GM12878 (cell line): ENCODE data around the gene PRMT1. TPM values are rescaled to one million over a fixed set of nuclear protein-coding genes. Genes with fewer than 3 reads are reported as not detected.

Source experiments
- ATAC-seq: fragments of 200-7000 bp; cut with Tn5 transposase; 3 replicates; pipeline ENCODE4 v1.9.1; 2020; ENCODE audit warnings: mild to moderate bottlenecking, moderate library complexity
- BruUV-seq: library from RNA; stranded (reverse); fragments of 400-500 nt; replicated peaks from 2 replicates; lab custom pipeline; 2021; lab: Mats Ljungman, UMichigan
- CTCF ChIA-PET: fragments of 300-600 bp; sonication (Branson Sonifier 250); formaldehyde crosslinking; extraction: SDS; loops from one replicate; lab custom pipeline; 2021; ENCODE audit warnings: inconsistent platforms; lab: Yijun Ruan, JAX
- POLR2A ChIA-PET: fragments of 350-600 bp; formaldehyde crosslinking; extraction: SDS; loops from one replicate; lab custom pipeline; 2021; ENCODE audit warnings: inconsistent platforms; lab: Charles Lee
- RAD21 ChIA-PET: fragments of 300-600 bp; sonication (Branson Sonifier 250); formaldehyde crosslinking; loops from one replicate; lab custom pipeline; 2023; ENCODE audit warnings: antibody characterized with exemption; ENCODE audit not compliant: unreplicated experiment; lab: Charles Lee
- SMC1A ChIA-PET: fragments of 300-600 bp; sonication (Branson Sonifier 250); formaldehyde crosslinking; loops from one replicate; lab custom pipeline; 2023; ENCODE audit not compliant: unreplicated experiment, uncharacterized antibody; lab: Charles Lee
- DNase-seq: peaks from one replicate; pipeline ENCODE4 v3.0.0-alpha.2; 2011; ENCODE audit warnings: low read depth, low spot score
- FAIRE-seq: peaks from 3 replicates; lab custom pipeline; 2011; peaks lifted over from hg19 to GRCh38; lab: Jason Lieb, UNC
- H2AFZ ChIP-seq: 2 replicates; pipeline ENCODE4 v1.6.0; 2011; ENCODE audit warnings: low read depth, low read length, control low read depth; ENCODE audit not compliant: control insufficient read depth
- H3K27ac ChIP-seq: 2 replicates; pipeline ENCODE4 v1.5.1; 2011; ENCODE audit warnings: control low read depth; ENCODE audit not compliant: control insufficient read depth, insufficient read depth
- H3K27me3 ChIP-seq, 2 experiments: replicated peaks in 1 of 2; 2 replicates each; pipeline versions ENCODE4 v1.6.0 to v1.6.1; 2011; ENCODE audit warnings: low read length in 1 of 2; ENCODE audit not compliant: control insufficient read depth in 2 of 2, insufficient read depth in 2 of 2
- H3K36me3 ChIP-seq, 2 experiments: 2 replicates each; pipeline ENCODE4 v1.5.1; 2011; ENCODE audit warnings: low read length in 1 of 2; ENCODE audit not compliant: control insufficient read depth in 2 of 2, insufficient read depth in 2 of 2
- H3K4me1 ChIP-seq: 2 replicates; pipeline ENCODE4 v1.6.1; 2011; ENCODE audit warnings: mild to moderate bottlenecking, low read length, moderate library complexity, mixed read lengths; ENCODE audit not compliant: control insufficient read depth, insufficient read depth
- H3K4me2 ChIP-seq: 2 replicates; pipeline ENCODE4 v1.6.0; 2011; ENCODE audit warnings: control low read depth; ENCODE audit not compliant: control insufficient read depth, insufficient read depth
- H3K4me3 ChIP-seq: fragments of 200-600 bp; sonication (generic); 2 replicates; pipeline ENCODE4 v1.5.1; 2016
- H3K79me2 ChIP-seq: 2 replicates; pipeline ENCODE4 v1.6.0; 2011; ENCODE audit warnings: low read length; ENCODE audit not compliant: control insufficient read depth, insufficient read depth
- H3K9ac ChIP-seq: 2 replicates; pipeline ENCODE4 v1.8.0; 2011; ENCODE audit warnings: low read length, control low read depth, mixed read lengths; ENCODE audit not compliant: control insufficient read depth, insufficient read depth
- H3K9me3 ChIP-seq: replicated peaks from 3 replicates; pipeline ENCODE4 v1.5.1; 2011; ENCODE audit warnings: mild to moderate bottlenecking, low read length; ENCODE audit not compliant: control insufficient read depth, insufficient read depth
- H4K20me1 ChIP-seq: 2 replicates; pipeline ENCODE4 v1.6.0; 2011; ENCODE audit not compliant: control insufficient read depth, insufficient read depth
- BHLHE40 ChIP-seq, 2 experiments: fragments of 450-650 bp in 1 of 2; IDR thresholded peaks; 2 replicates each; pipeline ENCODE4 v1.6.1; 2011 to 2017; ENCODE audit warnings: low read depth in 2 of 2, borderline replicate concordance in 1 of 2, improper control_type of control experiment in 1 of 2, low read length in 1 of 2, mild to moderate bottlenecking in 1 of 2
- BRCA1 ChIP-seq: IDR thresholded peaks from 2 replicates; pipeline ENCODE4 v1.6.1; 2011; ENCODE audit warnings: low read depth, low read length, improper control_type of control experiment
- CBFB ChIP-seq: IDR thresholded peaks from 2 replicates; pipeline ENCODE4 v1.6.1; 2016; ENCODE audit warnings: antibody characterized with exemption, low read depth
- HDAC6 ChIP-seq: fragments of 200-600 bp; sonication (generic); IDR thresholded peaks from one replicate; pipeline ENCODE4 v1.8.0; 2017; ENCODE audit warnings: antibody characterized with exemption; ENCODE audit not compliant: unreplicated experiment
- HDGF ChIP-seq: fragments of 450-650 bp; IDR thresholded peaks from 2 replicates; pipeline ENCODE4 v1.6.1; 2016; ENCODE audit warnings: antibody characterized with exemption
- JUND ChIP-seq: IDR thresholded peaks from 2 replicates; pipeline ENCODE4 v1.6.1; 2012; ENCODE audit warnings: low read depth, mild to moderate bottlenecking, low read length, improper control_type of control experiment, moderate library complexity
- MEF2B ChIP-seq: fragments of 450-650 bp; IDR thresholded peaks from 2 replicates; pipeline ENCODE4 v1.6.1; 2018; ENCODE audit warnings: mild to moderate bottlenecking, moderate library complexity; ENCODE audit not compliant: partially characterized antibody, poor library complexity, severe bottlenecking
- MTA3 ChIP-seq: IDR thresholded peaks from 2 replicates; pipeline ENCODE4 v1.6.1; 2012; ENCODE audit warnings: low read length, inconsistent platforms, borderline replicate concordance
- NR2F1 ChIP-seq: fragments of 450-650 bp; conservative IDR thresholded peaks from 2 replicates; pipeline ENCODE4 v1.6.1; 2017; ENCODE audit warnings: mild to moderate bottlenecking
- POLR2AphosphoS5 ChIP-seq: IDR thresholded peaks from 2 replicates; pipeline ENCODE4 v1.6.1; 2011; ENCODE audit warnings: mild to moderate bottlenecking, low read length, inconsistent platforms
- RUNX3 ChIP-seq: IDR thresholded peaks from 2 replicates; pipeline ENCODE4 v1.6.1; 2012; ENCODE audit warnings: low read length, inconsistent platforms
- TARDBP ChIP-seq: IDR thresholded peaks from 2 replicates; pipeline ENCODE4 v1.6.1; 2016; ENCODE audit warnings: borderline replicate concordance
- TBL1XR1 ChIP-seq: IDR thresholded peaks from 2 replicates; pipeline ENCODE4 v1.6.1; 2012; ENCODE audit warnings: low read depth, low read length, improper control_type of control experiment
- YY1 ChIP-seq: IDR thresholded peaks from 2 replicates; pipeline ENCODE4 v1.6.1; 2011; ENCODE audit warnings: low read depth, mild to moderate bottlenecking, low read length
- WGBS: methylation state at CpG from one replicate; pipeline ENCODE4 v1.1.6; 2016; ENCODE audit warnings: low lambda C conversion rate; ENCODE audit not compliant: insufficient replicate concordance, insufficient coverage; ENCODE audit errors: missing lambda C conversion rate; 5-methylcytosine and 5-hydroxymethylcytosine counted together
- in situ Hi-C: fragments of 300-500 bp; cut with MboI; formaldehyde crosslinking; loops from 9 replicates; pipeline ENCODE4 v1.14.3; 2018; ENCODE audit warnings: mixed read lengths
- intact Hi-C: fragments of 100-400 bp; cut with micrococcal nuclease; formaldehyde crosslinking; loops from one replicate; pipeline ENCODE4 v1.14.2; 2022; ENCODE audit not compliant: unreplicated experiment
- polyA plus RNA-seq, 11 experiments: library from polyadenylated mRNA; depleted of rRNA in 4 of 11; unstranded in 6 of 11; stranded (reverse) in 5 of 11; fragments of >200 nt; fragmentation: Nextera tagmentation in 4 of 11; fragmentation: Illumina TruSeq in 1 of 11; extraction: Ambion mirVana in 4 of 11; extraction: Trizol in 1 of 11; gene quantifications; 1 replicate in 1 of 11; 2 replicates in 10 of 11; pipeline versions ENCODE4 v1.2.1 to v1.2.3, GENCODE V29; 2011 to 2016; ENCODE audit warnings: inconsistent platforms in 2 of 11, missing spikeins in 2 of 11, low read depth in 1 of 11
- total RNA-seq, 4 experiments: library from RNA; depleted of rRNA in 3 of 4; stranded (reverse); fragments of >200 nt in 3 of 4; fragmentation: Illumina TruSeq in 1 of 4; extraction: Trizol in 1 of 4; gene quantifications; 2 replicates each; pipeline versions ENCODE4 v1.2.1 to v1.2.3, GENCODE V29; 2013 to 2021
- TF ChIP-seq, protein P1 (sequence below): IDR thresholded peaks from 2 replicates; pipeline ENCODE4 v1.6.1; 2012; ENCODE audit warnings: mild to moderate bottlenecking, low read depth, low read length
- TF ChIP-seq, protein P2 (sequence below): IDR thresholded peaks from 2 replicates; pipeline ENCODE4 v1.6.1; 2012; ENCODE audit warnings: low read depth, low read length, improper control_type of control experiment
- TF ChIP-seq, protein P3 (sequence below): IDR thresholded peaks from 2 replicates; pipeline ENCODE4 v1.6.1; 2012; ENCODE audit warnings: low read length, inconsistent platforms

The PRMT1 gene
- total and polyA plus RNA-seq, 10 of the 15 experiments (the other 5 are each of a cell fraction or from before 2014, with no cell fraction given) = 19.9 to 667 (median 444) TPM

DNA sequence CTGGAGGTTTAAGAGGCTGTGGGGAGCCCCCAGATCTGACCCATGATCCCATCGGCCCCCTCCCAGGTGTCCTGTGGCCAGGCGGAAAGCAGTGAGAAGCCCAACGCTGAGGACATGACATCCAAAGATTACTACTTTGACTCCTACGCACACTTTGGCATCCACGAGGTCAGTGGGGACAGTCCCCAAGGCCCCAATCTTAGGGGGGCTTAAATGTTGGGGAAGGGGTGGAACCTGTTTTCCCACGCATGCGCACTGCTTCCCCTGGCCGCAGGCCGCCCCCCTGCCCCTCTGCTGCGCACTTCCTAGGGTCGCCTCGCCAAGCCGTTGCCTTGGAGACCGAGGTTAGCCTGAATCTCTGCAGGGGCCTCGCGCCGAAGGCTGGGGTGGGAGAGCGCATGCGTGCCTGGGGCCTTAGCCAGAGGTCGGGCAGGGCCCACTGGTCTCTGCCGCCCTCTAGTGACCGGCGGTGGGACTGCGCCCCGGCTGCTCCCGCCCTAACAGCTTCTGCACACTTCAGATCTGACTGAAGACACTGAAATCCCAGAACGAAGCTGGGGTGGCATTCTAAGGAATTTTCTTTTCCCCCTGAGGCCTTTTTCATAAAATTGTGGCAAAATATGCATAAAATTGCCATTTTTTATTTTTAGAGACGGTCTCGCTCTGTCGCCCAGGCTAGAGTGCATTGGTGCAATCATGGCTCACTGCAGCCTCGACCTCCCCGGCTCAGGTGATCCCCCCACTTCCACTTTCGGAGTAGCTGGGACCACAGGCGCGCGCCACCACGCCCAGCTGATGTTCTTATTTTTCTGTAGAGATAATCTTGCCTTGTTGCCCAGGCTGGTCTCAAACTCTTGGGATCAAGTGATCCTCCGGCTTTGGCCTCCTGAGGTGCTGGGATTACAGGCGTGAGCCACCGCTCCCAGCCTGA is 3.6 kb downstream of the PRMT1 start:
- no peak for DNase-seq
- H3K4me3 ChIP-seq = peak overlapping the region; percentile 100
- H3K36me3 ChIP-seq = peaks cover 19 to 25% of the 10 kb centered on the region in 2 experiments
- WGBS = 14% methylated on average over 40 of the region's 40 CpGs
- POLR2A ChIA-PET = interaction anchor here (0.7 to 11.2 kb wide), 4 partner anchors 15 to 91 kb away, joined by 3 to 200 read pairs (median 64); partner anchors contain the start of genes BCL2L12, IRF3, RRAS and SCAF1
- no peaks in the 10 kb centered on the region for H3K9me3 ChIP-seq
- peak overlapping the region; percentile 97 for H3K4me2 ChIP-seq
- FAIRE-seq = peak; percentile 97
- H3K79me2 ChIP-seq = peaks cover 48% of the 10 kb centered on the region
- H4K20me1 ChIP-seq = peaks cover 16% of the 10 kb centered on the region
- intact Hi-C loops (no loop called here), in situ Hi-C loops (no loop called here)
- H3K27me3 ChIP-seq = no peaks in the 10 kb centered on the region
- ATAC-seq = peak; percentile 9
- CTCF ChIA-PET = interaction anchor here (0.6 to 3.8 kb wide), 21 partner anchors 9 to 455 kb away, joined by 3 to 24 read pairs (median 3); partner anchors contain the start of genes BCL2L12, FLT3LG, IRF3 and NOSIP
- no peak overlapping the region for H2AFZ ChIP-seq
- H3K4me1 ChIP-seq = peaks cover 12% of the 10 kb centered on the region
- no TSS peak for BruUV-seq
- peak overlapping the region; percentile 3; the same call in 1 of the 2 replicates for H3K27ac ChIP-seq
- no peak overlapping the region; the same call in 1 of the 2 replicates for H3K9ac ChIP-seq
- SMC1A ChIA-PET = interaction anchor here (0.8 to 1.6 kb wide), 4 partner anchors 7 to 134 kb away, joined by 3 to 6 read pairs (median 4); no protein-coding TSS in a partner anchor
- RAD21 ChIA-PET = interaction anchor here (0.7 to 1.3 kb wide), 6 partner anchors 14 to 172 kb away, joined by 3 to 4 read pairs (median 4); partner anchors contain the start of gene RRAS
- TF ChIP-seq YY1 (peak; percentile 63; the same call in 1 of the 2 replicates), MTA3 (no peak), TBL1XR1 (no peak), BRCA1 (no peak), NR2F1 (peak; percentile 75), HDGF (0 out of 2 replicates have a peak, but pooled peaks have one; percentile 63), TARDBP (no peak), RUNX3 (peak; percentile 37), CBFB (no peak), MEF2B (no peak), BHLHE40 (IDR thresholded peaks at IDR 0.05; ENCODE audit: borderline replicate concordance in 1 of 2, low read depth in 2 of 2, low read length in 1 of 2) (peak; percentile 40 to 58; a peak in 3 of 4 replicates), POLR2AphosphoS5 (peak; percentile 48; the same call in 1 of the 2 replicates), JUND (no peak), HDAC6 (no peak)
- TF ChIP-seq, protein P1, sequence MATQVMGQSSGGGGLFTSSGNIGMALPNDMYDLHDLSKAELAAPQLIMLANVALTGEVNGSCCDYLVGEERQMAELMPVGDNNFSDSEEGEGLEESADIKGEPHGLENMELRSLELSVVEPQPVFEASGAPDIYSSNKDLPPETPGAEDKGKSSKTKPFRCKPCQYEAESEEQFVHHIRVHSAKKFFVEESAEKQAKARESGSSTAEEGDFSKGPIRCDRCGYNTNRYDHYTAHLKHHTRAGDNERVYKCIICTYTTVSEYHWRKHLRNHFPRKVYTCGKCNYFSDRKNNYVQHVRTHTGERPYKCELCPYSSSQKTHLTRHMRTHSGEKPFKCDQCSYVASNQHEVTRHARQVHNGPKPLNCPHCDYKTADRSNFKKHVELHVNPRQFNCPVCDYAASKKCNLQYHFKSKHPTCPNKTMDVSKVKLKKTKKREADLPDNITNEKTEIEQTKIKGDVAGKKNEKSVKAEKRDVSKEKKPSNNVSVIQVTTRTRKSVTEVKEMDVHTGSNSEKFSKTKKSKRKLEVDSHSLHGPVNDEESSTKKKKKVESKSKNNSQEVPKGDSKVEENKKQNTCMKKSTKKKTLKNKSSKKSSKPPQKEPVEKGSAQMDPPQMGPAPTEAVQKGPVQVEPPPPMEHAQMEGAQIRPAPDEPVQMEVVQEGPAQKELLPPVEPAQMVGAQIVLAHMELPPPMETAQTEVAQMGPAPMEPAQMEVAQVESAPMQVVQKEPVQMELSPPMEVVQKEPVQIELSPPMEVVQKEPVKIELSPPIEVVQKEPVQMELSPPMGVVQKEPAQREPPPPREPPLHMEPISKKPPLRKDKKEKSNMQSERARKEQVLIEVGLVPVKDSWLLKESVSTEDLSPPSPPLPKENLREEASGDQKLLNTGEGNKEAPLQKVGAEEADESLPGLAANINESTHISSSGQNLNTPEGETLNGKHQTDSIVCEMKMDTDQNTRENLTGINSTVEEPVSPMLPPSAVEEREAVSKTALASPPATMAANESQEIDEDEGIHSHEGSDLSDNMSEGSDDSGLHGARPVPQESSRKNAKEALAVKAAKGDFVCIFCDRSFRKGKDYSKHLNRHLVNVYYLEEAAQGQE = no peak
- TF ChIP-seq, protein P2, sequence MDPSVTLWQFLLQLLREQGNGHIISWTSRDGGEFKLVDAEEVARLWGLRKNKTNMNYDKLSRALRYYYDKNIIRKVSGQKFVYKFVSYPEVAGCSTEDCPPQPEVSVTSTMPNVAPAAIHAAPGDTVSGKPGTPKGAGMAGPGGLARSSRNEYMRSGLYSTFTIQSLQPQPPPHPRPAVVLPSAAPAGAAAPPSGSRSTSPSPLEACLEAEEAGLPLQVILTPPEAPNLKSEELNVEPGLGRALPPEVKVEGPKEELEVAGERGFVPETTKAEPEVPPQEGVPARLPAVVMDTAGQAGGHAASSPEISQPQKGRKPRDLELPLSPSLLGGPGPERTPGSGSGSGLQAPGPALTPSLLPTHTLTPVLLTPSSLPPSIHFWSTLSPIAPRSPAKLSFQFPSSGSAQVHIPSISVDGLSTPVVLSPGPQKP = no peak
- TF ChIP-seq, protein P3, sequence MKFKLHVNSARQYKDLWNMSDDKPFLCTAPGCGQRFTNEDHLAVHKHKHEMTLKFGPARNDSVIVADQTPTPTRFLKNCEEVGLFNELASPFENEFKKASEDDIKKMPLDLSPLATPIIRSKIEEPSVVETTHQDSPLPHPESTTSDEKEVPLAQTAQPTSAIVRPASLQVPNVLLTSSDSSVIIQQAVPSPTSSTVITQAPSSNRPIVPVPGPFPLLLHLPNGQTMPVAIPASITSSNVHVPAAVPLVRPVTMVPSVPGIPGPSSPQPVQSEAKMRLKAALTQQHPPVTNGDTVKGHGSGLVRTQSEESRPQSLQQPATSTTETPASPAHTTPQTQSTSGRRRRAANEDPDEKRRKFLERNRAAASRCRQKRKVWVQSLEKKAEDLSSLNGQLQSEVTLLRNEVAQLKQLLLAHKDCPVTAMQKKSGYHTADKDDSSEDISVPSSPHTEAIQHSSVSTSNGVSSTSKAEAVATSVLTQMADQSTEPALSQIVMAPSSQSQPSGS = no peak
